HG02943 (cell line): ENCODE results near the gene CYP2C8.
"Not testable (repeated sequence)": the region's sequence is repeated elsewhere in the genome, so short reads cannot be mapped to it uniquely, and the experiment has no call there.

Source experiments
- ATAC-seq: cut with Tn5 transposase; IDR thresholded peaks from one replicate; pipeline ENCODE4 v1.9.1; 2021; ENCODE audit warnings: mild to moderate bottlenecking, low read depth, moderate library complexity; ENCODE audit not compliant: unreplicated experiment

CYP2C8 gene

GRCh38 chr10:95069286-95069685 lies at the start of gene CYP2C8:
Gene CYP2C8, minus strand, starts transcription at chr10:95069497. Its CDS starts 95 bp downstream, at chr10:95069402.
- no peak for ATAC-seq

DNA sequence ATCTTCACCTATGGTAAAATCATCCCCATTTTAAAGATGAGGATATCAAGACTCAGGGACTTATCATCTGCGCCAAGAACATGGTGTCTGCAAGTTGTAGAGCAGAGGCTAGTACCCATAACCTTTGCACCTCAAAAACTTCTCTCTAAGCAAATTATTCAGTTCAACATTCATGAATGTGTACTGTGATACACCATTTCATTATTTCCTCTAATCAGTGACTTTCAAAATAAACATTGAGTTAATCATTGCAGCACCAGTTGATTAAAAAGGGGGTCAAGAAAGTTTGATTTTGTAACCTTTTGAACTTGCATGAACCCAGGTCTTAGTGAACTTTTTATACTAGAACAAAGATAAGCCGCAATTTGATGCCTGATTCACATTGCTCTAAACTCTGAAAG lies 47.6 kb upstream of the CYP2C8 start:
- no peak for ATAC-seq

- not testable (repeated sequence) for ATAC-seq
Measured at GRCh38 chr10:95110823-95111222, 41.5 kb upstream of the CYP2C8 start.

GRCh38 chr10:95097805-95098204 lies 28.5 kb upstream of the CYP2C8 start:
- ATAC-seq, result no peak

- no peak for ATAC-seq
Measured at GRCh38 chr10:95096143-95096542, 26.8 kb upstream of the CYP2C8 start.

- ATAC-seq, result not testable (repeated sequence)
Measured at GRCh38 chr10:95079626-95080025, 10.3 kb upstream of the CYP2C8 start.

- no peak for ATAC-seq
Measured at GRCh38 chr10:95077556-95077955, 8.3 kb upstream of the CYP2C8 start.

- ATAC-seq, result no peak
Measured at GRCh38 chr10:95071107-95071660, 1.9 kb upstream of the CYP2C8 start.

DNA sequence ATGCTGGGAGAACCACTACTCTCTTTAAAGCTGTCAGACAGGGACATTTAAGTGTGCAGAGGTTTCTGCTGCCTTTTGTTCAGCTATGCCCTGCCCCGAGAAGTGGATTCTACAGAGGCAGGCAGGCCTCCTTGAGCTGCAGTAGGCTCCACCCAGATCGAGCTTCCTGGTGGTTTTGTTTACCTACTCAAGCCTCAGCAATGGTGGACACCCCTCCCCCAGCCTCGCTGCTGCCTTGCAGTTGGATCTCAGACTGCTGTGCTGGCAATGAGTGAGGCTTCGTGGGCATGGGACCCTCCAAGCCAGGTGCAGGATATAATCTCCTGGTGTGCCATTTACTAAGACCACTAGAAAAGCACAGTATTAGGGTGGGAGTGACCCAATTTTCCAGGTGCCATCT lies 5.2 kb downstream of the CYP2C8 start:
- ATAC-seq, result not testable (repeated sequence)

GRCh38 chr10:95056744-95057363 lies 12.4 kb downstream of the CYP2C8 start:
- no peak for ATAC-seq

- no peak for ATAC-seq
Measured at GRCh38 chr10:95049919-95050318, 19.4 kb downstream of the CYP2C8 start.

DNA sequence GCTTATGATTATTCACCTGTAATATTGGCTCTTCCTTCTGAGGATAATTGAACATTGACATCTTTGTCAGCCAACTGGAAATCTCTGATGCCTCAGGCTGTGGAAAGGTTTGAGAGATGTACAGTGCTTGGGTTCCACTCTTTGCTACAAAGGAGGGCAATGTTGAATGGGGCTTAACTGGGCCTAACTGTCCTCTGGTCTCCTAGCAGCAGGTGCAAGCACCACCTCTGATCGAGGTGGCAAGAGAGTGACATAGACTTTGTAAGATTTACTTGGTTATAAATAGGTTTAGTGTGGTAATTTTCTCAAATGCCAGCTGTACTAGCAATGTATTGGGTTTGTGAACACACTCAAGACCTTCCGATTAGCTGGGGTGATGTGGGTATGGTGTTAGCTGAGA lies 21.1 kb downstream of the CYP2C8 start:
- ATAC-seq, result no peak

DNA sequence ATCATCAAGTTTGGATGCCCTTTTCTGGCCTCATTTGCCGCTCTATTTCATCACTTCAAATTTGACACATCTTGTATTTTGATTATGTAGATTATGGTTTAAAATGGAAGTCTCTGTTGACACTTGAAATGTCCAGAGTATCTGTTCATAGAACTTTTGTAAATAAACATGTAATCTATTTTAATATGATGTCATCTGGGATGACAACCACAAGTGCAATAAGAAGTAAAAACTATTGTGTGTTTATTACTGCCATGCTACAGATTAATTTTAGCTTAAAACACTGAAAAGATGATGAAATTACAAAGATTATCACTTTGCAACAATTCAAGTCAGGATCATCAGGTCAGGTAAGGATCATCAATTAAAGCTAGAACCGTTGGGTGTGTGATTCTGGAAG lies 30.0 kb downstream of the CYP2C8 start:
- ATAC-seq, result no peak

DNA sequence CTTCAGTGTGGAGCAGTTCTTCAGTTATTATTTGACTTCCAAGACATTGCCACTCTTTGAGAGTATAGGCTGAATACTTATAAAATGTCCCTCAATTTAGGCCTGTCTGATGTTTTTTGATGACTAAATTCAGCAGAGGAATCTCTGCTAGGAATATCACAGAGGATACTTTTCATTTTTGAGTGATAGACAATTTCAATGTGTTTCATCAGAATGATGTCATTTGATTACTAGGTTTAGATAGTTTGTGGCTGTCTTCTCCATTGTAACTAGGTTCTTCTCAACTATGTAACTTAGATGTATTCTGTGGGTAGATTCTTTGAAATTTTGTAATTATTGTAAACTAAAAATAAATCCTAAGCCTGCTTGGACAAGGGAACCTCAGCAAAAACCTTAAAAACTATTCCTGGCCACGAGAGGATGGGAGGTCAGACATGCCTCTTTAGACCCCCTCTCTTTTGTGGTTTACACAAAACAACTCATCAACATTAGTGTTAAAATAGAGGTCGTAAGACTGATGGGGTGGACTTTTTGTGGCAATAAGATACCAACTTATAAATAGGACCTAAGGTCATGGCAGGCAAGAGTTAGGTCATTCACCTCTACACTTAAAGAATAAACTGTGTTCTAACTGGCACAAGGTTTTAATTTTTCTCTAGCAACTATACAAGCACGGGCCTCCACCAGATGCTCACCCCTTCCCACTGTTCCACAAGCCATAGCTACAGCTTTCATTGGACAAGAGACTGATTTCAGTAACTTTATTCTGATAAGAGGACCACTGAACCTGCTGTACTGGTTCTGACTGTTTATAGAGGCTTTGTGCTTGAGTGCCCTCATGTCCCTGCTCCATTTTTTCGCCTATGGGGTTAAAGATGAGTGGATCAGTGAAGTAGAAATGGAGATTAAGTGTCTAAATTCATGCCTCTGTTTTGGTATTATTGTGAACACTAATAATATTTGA lies 33.7 kb downstream of the CYP2C8 start:
- no peak for ATAC-seq

DNA sequence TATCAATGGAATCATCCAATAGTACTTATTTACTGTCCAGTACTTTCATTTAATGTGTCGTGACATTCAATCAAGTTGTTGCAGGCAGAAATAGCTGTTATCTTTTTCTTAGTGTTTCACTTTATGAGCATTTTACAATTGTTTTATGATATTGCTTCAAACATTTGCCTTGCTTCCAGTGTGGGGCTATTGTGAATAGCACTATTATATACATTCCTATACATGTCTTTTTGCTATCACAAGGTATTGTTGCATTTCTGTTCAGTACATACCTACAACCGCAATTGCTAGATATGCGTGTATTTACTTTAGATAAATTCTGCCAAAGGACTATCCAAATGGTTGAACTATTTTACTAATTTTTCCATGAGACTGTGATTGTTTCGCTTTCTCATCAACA lies 34.9 kb downstream of the CYP2C8 start:
- ATAC-seq, result no peak

DNA sequence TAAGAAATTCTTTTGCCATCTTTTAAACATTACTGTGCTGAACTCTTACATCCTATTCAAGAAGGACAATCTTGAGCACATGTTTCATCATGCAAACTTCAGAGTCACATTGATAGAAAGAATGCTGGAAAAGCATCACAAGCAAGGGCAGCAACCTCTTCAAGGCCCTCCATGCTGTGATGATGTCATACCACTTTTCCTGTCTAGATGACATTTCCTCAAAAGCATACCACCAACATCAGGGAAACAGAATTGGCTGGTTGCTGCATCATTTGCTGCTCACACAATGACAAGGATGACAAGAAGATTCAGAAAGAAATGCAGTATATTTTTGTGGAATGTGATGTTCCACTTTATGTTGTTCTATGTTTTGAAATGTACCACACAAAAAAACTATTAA lies 37.6 kb downstream of the CYP2C8 start:
- no peak for ATAC-seq

- ATAC-seq, result no peak
Measured at GRCh38 chr10:95026461-95026860, 42.8 kb downstream of the CYP2C8 start.

- no peak for ATAC-seq
Measured at GRCh38 chr10:94997741-94998174, 71.5 kb downstream of the CYP2C8 start.

DNA sequence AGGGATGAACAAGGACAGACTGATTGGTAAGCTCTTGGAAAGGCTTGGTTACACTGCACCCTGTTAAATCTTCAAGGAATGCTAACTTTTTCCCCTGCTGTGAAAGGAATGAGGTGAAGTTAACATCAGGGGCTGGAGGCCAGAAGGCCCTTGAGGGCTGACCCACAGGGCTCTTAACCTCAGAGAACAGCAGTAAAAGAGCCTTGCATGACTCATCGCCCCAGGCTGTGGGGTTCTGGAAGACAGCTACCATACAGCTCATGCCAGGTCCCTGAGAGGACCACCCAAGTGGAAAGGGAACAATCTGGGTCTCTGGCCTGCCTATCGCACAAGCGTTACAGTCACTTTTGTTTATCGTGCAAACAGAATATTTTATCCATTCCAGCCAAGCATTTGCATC lies 76.5 kb downstream of the CYP2C8 start:
- ATAC-seq, result no peak

DNA sequence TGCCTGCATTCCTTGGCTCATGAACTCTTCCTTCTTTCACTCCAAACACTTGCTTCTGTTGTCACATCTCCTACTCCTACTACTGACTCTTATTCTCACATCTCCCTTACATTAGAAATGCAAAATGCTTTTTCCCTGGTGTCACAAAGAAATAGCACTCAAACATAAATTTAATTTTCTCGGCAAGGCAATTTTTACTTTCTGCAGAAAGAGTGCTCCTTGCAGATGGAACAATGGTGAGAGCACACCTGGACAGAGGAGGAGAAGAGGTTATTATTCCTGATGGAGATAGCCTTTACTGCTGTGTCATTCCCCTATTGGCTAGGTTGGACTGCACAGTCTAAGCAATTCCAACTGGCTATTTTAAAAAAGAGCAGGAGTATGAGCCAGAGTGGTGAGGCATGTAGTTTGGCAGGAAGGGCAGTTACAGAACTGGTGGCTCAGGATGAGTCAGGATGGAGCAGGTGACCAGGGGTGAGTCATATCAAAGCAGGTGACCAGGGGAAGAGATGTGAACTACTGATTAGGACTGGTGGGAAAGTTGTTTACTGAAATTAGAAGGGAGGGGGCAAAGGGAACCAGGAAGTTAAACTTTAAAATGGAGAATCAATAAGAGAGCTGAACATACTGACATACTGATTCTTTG lies 77.9 kb downstream of the CYP2C8 start:
- ATAC-seq, result no peak

DNA sequence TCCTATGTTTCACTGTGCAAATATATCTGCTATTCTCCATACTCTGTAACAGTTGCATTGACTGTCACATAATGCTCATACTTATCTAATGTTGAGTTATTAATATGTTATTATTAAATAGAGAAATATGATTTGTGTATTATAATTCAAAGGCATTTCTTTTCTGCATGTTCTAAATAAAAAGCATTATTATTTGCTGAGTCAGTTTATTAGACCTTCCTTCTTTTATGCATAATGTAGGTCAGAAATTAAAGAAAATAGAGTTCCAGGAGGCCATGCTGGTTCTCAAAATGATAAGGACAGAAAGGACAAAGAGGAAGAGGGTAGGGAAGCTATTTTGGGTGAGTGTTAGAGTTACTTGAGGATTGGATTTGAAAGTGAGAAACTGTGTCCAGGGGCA lies 80.1 kb downstream of the CYP2C8 start:
- no peak for ATAC-seq
